NCI-H2227 (cell line): ENCODE results near the gene PLIN5.

ENCODE experiments used
- DNase-seq: peaks from one replicate; lab custom pipeline; 2025; ENCODE audit not compliant: unreplicated experiment; lab: John Stamatoyannopoulos, UW

PLIN5 gene

DNA sequence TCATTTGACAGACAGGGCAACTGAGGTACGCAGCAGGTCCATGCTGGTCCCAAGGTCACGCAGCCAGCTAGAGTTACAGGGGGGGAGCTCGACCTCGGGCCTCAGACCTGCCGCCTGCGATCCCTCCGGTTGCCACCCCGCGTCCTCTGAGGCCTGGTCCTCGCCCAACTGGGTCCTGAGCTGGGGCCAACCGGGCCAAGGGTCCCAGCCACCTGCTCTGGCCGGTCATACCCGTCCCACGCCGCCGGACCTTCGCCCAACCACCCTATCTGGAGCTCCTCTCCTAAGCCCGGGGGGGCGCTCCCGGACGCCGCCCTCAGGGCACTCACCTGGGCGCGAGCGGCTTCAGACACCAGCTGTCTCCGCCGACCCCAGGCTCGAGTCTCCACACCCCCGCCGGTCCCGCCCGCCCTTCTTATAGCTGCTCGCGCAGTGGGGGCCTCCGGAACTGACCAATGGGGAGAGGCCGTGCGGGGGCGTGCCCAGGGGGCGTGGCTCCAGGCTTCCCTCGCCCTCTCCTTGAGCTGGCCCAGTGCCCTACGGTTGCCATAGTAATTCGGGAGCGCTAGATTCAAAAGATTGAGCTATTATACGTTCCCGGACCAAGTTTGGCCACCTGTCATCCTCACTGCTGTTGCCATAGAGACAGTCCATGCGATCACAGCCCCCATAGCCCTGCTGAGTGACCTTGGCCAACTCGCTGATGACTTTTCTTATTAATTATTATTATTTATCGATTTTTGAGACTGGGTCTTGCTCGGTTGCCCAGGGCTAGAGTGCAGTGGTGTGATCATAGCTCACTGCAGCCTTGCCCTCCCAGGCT is at the start of gene PLIN5:
TSS of gene PLIN5 (minus strand) at position 389 of the 823 bp plus-strand sequence. CDS start 1,150 bp downstream, outside the sequence.
- DNase-seq, result peak; percentile 95

DNA sequence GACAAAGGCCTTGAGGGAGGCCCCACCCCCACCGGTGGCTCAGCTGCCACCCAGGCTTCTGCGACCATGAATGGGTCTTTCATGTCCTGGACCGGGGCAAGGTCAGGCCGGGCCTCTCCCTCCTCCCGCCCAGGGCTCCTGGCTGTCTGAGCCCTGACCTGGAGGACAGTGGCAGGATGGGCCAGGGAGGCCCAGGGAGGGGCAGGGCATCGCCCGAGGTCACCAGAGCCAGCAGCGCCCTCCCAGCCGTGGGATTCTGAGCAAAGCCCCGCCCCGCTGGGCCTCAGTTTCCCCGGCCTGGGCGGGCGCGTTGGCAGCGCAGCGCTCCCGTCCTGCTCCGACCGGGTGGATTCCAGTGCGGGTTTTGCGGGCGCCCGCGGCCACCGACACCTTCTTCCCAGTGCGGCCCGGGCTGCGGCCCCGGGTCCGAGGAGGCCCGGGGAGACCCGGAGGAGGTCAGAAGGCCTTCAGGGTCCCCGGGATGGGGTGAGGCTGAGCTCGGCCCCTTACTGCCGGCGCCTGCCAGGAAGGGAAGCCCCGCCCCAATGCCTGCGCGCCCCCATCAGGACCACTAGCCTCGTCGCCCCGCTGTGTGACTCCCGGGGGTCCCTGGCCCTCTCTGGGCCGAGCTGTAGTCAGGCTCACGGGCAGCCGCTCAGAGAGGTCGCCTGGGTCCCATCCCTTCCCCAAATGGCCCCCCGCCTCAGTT is 49.1 kb upstream of the PLIN5 start:
- peak; percentile 35 for DNase-seq

DNA sequence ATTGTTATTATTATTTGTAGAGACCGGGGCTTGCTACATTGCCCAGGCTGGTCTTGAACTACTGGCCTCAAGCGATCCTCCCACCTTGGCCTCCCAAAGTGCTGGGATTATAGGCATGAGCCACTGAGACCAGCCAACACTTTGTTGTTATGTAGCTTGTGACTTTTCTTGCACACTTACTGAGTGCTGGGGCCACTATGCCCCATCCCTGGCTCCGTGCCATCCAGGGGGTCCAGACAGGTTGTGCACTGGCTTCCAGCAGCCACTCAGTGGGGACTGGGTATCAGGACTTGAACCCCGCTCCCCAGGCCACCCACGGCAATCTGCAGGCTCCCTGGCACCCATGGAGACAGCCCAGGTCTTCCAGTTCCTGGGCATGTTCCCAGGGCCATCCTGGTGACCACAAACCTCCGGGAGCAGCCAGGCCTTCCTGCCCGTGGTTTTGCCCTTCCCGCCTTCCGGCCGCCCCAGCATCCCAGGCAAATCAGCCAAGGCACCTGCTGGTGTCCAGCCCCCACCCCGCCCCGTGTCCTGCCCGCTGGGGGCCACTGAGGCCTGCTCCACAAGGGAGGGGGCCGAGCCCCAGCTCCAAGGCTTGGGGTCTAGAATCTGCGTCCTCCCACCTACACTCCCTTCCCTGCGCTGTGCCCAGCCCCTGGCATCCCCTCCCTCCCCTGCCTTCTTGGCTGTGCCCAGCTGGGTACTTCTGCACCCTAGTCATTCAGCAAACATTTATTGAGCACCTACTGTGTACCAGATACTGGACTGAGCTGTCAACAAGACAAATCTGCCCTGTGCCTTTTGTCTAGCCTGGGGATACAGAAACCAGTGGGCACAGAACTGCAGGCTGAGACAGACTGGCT is 48.2 kb upstream of the PLIN5 start:
- DNase-seq, result no peak

GRCh38 chr19:4581666-4582553 is 46.9 kb upstream of the PLIN5 start:
- peak; percentile 79 for DNase-seq

DNA sequence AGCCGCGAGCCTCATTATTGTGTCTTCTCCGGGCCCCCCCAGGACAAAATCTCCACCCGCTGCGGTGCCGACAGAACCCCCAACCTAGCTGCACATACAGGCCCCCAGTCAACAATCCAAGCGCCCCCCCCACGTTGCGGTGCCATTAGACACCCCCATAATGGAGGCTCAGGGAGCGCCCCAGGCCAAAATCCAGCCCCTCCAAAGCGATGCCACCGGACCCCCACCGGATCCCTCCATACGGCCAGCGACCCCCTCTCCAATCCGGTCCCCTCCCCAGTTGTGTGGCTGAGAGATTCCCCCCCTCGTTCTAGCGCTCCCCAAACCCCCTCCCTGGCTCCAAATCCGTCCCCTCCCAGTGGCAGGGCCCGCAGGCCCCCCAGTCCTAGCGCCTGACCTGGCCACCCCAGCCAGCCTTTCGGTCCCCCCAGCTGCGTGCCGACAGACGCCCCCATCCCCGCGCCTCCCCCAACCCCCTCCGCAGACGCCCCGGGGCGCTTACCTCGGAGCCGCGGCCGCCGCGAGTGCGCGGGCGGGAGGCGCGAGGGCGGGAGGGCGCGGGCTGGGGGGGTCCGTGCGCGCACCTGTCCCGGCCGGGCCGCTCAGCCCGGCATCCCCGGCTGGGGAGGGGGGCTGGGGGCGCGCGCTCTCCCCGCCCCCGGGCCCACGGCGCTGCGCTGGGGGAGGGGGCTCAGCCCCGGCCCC is 46.1 kb upstream of the PLIN5 start:
- DNase-seq, result peak; percentile 41

DNA sequence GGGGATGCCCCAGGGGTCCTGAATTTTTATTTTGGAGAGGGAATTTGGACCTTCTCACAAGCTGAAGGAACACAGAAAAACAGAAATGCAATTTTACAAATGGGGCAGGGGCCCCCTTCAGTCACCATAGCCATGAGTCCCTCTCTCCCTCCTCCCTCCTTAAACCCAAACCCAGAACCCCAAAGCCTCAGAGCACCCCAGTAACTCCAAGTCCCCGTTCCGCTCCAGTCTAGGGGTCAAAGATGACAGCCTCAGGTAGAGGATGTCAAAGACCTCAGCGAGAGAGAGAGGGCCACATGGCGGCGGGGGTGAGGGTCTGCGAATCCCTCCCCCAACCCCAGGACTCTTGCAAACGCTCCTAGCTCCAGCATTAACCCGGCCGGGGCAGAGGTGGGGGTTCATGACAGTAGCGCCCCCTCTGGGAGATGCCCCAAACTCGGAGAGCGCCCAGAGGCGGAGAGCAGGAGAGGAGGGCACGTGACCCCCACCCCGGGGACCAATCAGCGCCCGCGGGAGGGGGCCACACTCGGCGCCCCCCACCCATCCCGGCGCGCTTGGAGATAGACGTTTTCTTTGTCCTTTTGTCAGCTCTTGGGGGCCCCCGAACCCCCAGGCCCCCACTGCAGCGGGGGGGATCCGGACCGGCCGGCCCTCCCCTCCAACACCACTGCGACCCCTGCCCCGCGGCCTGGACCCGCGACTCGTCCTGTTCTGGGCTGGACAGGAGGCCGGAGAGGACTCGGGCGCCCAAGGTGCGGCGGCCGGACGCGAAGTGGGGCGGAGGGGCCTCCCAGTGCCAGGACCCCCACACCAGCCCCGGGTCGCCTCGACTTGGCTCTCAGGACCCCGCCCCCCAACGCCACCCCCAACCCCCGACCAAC is 45.2 kb upstream of the PLIN5 start:
- peak; percentile 11 for DNase-seq

- DNase-seq, result no peak
Measured at GRCh38 chr19:4579389-4579788, 44.4 kb upstream of the PLIN5 start.

- DNase-seq, result no peak
Measured at GRCh38 chr19:4578552-4579248, 43.7 kb upstream of the PLIN5 start.

DNA sequence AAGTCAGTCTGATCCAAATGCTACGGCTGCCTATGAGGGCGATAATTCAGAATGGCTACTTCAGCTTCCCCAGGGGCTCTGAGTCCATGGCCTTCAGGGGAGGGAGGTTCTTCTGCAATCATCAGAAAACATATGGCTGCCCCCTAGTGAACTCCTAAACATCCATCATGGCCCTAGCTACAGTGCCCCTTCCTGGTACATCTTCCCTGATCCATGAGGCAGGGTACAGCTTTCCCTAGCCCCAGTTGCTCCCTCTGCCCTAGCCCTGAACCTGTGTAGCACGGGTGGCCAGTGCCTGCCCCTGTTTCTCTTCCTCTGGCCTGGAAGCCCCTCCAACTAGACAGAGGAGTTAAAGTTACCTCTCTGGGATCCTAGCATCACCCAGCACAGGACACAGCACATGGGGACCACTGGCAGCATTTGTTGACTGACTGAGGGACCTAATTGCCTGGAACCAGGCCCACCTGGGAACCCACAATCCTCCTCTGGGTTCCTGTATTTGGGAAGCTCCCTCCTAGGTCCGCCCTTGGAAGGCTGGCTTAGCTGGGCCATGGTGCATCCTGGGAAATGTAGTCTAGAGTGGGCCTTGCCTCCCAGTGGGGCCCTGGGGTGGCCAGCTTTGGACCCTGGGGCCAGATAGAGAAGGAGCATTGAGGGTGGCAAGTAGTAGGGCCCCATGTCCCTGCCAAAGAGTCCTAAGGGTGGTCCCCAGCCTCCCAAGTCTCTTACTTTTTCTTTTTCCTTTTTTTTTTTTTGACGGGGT is 42.2 kb upstream of the PLIN5 start:
- DNase-seq, result no peak

DNA sequence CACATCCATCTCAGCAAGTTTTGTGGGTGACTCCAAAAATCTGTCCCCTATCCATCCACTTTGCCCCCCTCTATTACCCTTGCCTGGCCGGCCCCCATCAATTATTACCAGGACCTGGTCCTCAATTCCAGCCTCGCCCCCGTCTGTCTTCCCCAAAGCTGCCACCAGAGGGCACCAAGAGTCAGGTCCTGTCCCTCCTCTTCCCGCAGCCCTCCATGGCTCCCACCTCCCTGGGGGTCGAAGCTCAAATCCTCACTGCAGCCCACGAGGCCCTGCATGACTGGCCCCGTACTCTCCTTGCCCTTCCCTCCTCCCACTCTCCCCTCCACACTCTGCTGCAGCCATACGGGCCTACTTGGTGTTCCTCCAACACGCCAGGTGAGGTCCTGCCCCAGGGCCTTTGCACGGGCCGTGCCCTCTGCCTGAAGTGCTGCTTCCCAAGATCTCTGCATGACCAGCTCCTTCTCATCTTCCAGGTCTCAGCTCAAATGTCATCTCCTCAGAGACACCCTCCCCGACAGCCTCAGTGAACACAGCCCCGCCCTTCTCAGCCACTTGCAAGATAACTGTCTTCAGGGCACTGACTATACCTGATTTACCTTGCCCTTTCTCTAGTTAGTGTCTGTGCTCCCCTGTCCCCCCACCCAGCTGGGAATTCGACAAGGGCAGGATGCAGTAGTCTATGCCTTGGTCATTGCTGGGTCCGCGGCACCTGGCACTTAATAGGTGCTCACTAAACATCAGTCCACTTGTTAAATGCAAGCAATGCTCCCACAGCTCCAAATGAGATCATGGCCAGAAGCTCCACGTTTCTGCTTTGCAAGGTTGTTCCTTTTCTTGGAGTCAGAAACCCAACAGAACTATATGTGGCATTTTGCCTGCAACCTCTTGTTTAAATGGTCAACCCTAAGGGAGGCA is 41.3 kb upstream of the PLIN5 start:
- DNase-seq, result peak; percentile 45

- no peak for DNase-seq
Measured at GRCh38 chr19:4575267-4576015, 40.4 kb upstream of the PLIN5 start.

DNA sequence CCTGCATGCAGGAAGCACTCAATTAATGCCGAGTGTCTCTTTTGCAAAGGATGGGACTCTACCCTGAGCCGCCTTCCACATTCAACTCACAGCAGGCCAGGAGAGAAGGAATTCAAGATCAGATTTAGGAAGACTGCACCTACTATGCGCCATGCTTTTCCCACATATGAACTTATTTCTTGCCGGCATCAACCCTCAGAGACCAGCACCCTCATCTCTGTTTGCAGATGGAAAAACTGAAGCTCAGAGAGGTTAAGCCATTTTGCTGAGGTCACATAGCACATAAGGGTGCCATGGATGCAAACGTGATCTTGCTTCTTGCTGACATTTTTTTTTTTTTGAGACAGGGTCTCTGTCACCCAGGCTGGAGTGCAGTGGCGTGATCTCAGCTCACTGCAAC is 38.7 kb upstream of the PLIN5 start:
- DNase-seq, result no peak

- DNase-seq, result no peak
Measured at GRCh38 chr19:4571305-4571917, 36.4 kb upstream of the PLIN5 start.

DNA sequence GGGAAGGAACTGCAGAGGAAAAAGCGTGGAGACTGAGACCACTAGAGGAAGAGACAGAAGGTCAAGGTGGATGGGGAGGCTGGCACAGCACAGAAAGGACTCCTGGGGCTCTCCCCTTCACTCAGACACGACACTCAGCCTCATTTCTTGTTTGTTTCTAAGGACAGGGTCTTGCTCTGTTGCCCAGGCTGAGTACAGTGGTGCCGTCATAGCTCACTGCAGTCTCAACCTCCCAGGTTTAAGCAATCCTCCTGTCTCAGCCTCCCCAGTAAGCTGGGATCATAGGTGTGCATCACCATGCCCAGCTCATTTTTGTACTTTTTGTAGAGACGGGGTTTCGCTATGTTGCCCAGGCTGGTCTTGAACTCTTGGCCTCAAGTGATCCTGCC is 35.9 kb upstream of the PLIN5 start:
- DNase-seq, result no peak

GRCh38 chr19:4570402-4570801 is 35.4 kb upstream of the PLIN5 start:
- no peak for DNase-seq
